Mammary epithelial cell (primary cell): ENCODE results near the gene OR10G3.

ENCODE experiments used
- EZH2 ChIP-seq: IDR thresholded peaks from 2 replicates; pipeline ENCODE4 v1.6.1; 2012; ENCODE audit warnings: low read length, inconsistent platforms, borderline replicate concordance
- TF ChIP-seq, protein P1 (sequence below), 2 donors: IDR thresholded peaks in 1 of 2; conservative IDR thresholded peaks in 1 of 2; 2 replicates each; pipeline ENCODE4 v1.5.1; 2011 to 2012; ENCODE audit warnings: inconsistent platforms in 2 of 2, low read length in 2 of 2, mild to moderate bottlenecking in 2 of 2, control low read depth in 1 of 2, low read depth in 1 of 2; ENCODE audit not compliant: insufficient read depth in 1 of 2; ENCODE audit errors: extremely low read depth in 1 of 2

DNA sequence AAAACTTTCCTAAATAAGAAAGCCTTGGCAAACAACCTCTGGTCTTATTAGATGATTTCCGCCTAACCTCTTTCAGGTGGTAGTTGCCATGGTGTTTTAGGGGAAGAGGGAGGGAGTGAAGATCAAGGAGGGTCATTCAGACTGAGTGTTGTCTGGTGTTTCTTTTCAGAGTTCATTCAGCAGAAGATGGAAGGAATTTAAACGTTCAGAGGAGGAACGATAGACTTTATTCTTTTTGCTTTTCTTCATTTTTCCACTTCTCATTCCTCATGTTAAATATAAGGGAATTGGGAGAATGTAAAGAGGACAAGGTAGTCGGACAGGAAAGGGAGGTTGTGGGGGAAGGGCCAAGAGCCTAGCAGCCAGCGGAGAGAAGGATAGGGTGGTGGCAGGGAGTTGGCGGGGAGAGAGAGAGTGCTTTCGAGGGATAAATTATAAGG lies 36.3 kb downstream of the OR10G3 start:
- TF ChIP-seq EZH2, result no peak
- TF ChIP-seq, protein P1, sequence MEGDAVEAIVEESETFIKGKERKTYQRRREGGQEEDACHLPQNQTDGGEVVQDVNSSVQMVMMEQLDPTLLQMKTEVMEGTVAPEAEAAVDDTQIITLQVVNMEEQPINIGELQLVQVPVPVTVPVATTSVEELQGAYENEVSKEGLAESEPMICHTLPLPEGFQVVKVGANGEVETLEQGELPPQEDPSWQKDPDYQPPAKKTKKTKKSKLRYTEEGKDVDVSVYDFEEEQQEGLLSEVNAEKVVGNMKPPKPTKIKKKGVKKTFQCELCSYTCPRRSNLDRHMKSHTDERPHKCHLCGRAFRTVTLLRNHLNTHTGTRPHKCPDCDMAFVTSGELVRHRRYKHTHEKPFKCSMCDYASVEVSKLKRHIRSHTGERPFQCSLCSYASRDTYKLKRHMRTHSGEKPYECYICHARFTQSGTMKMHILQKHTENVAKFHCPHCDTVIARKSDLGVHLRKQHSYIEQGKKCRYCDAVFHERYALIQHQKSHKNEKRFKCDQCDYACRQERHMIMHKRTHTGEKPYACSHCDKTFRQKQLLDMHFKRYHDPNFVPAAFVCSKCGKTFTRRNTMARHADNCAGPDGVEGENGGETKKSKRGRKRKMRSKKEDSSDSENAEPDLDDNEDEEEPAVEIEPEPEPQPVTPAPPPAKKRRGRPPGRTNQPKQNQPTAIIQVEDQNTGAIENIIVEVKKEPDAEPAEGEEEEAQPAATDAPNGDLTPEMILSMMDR (conservative IDR thresholded peaks at IDR 0.05 in 1 of 2, IDR thresholded peaks at IDR 0.05 in 1 of 2; ENCODE audit: extremely low read depth in 1 of 2, insufficient read depth in 1 of 2, low read depth in 1 of 2, low read length in 2 of 2), result no peak
